Nephron progenitor cell (in vitro differentiated cells): ENCODE data around the gene CUL2.
A peak's percentile ranks its signal among the peaks of the same experiment; 100 is the strongest.

Experiments used
- DNase-seq: peaks from one replicate; pipeline ENCODE4 v3.0.0; 2021
- H3K27ac Mint-ChIP-seq: 2 replicates; pipeline ENCODE4 v1.8.0; 2021; ENCODE audit warnings: mild to moderate bottlenecking, moderate library complexity, mixed read lengths
- H3K27me3 Mint-ChIP-seq: 2 replicates; pipeline ENCODE4 v1.8.0; 2021; ENCODE audit warnings: mild to moderate bottlenecking, low read depth, mixed read lengths; ENCODE audit not compliant: poor library complexity
- H3K36me3 Mint-ChIP-seq: 2 replicates; pipeline ENCODE4 v1.8.0; 2021; ENCODE audit warnings: low read depth, mixed read lengths
- H3K4me1 Mint-ChIP-seq: 2 replicates; pipeline ENCODE4 v1.8.0; 2021; ENCODE audit warnings: mixed read lengths
- H3K4me3 Mint-ChIP-seq: 2 replicates; pipeline ENCODE4 v1.8.0; 2021; ENCODE audit warnings: mild to moderate bottlenecking, moderate library complexity, mixed read lengths
- H3K9me3 Mint-ChIP-seq: 2 replicates; pipeline ENCODE4 v1.8.0; 2021; ENCODE audit warnings: mild to moderate bottlenecking, moderate library complexity, mixed read lengths
- CTCF ChIP-seq: fragments of 200-600 bp; sonication (generic); IDR thresholded peaks from 2 replicates; pipeline ENCODE4 v1.5.0; 2021; ENCODE audit warnings: antibody characterized with exemption

CUL2 gene

GRCh38 chr10:35129185-35129674 lies 39.1 kb upstream of the CUL2 start:
- no peaks in the 10 kb centered on the region for H3K9me3 Mint-ChIP-seq
- peaks cover 18% of the 10 kb centered on the region for H3K4me1 Mint-ChIP-seq
- peak overlapping the region; percentile 90 for H3K4me3 Mint-ChIP-seq
- TF ChIP-seq CTCF, result no peak
- H3K27me3 Mint-ChIP-seq, result peaks cover 8% of the 10 kb centered on the region
- no peak overlapping the region for H3K27ac Mint-ChIP-seq
- no peak for DNase-seq
- H3K36me3 Mint-ChIP-seq, result peaks cover 14% of the 10 kb centered on the region

GRCh38 chr10:35127289-35127891 lies 37.2 kb upstream of the CUL2 start:
- no peak for TF ChIP-seq CTCF
- peaks cover 18% of the 10 kb centered on the region for H3K4me1 Mint-ChIP-seq
- H3K36me3 Mint-ChIP-seq, result peaks cover 14% of the 10 kb centered on the region
- H3K27ac Mint-ChIP-seq, result peak overlapping the region; percentile 99
- peaks cover 11% of the 10 kb centered on the region for H3K27me3 Mint-ChIP-seq
- H3K4me3 Mint-ChIP-seq, result peak overlapping the region; percentile 90
- DNase-seq, result peak; percentile 55
- H3K9me3 Mint-ChIP-seq, result no peaks in the 10 kb centered on the region

GRCh38 chr10:35126530-35127288 lies 36.6 kb upstream of the CUL2 start, which contains the start of gene CREM:
Gene CREM (plus strand): TSS chr10:35126846. CDS start chr10:35137836, 10,990 bp downstream.
- DNase-seq, result peak; percentile 100
- peak; percentile 83 for TF ChIP-seq CTCF
- peaks cover 14% of the 10 kb centered on the region for H3K36me3 Mint-ChIP-seq
- peak within 1 kb of the TSS; percentile 90 for H3K4me3 Mint-ChIP-seq
- H3K27ac Mint-ChIP-seq, result peak within 1 kb of the TSS; percentile 99
- peaks cover 11% of the 10 kb centered on the region for H3K27me3 Mint-ChIP-seq
- no peaks in the 10 kb centered on the region for H3K9me3 Mint-ChIP-seq
- H3K4me1 Mint-ChIP-seq, result peaks cover 18% of the 10 kb centered on the region

GRCh38 chr10:35126062-35126529 lies 36.0 kb upstream of the CUL2 start:
- H3K27me3 Mint-ChIP-seq, result peaks cover 11% of the 10 kb centered on the region
- H3K4me1 Mint-ChIP-seq, result peaks cover 18% of the 10 kb centered on the region
- H3K36me3 Mint-ChIP-seq, result peaks cover 14% of the 10 kb centered on the region
- no peaks in the 10 kb centered on the region for H3K9me3 Mint-ChIP-seq
- no peak for TF ChIP-seq CTCF
- no peak for DNase-seq
- peak overlapping the region; percentile 90 for H3K4me3 Mint-ChIP-seq
- peak overlapping the region; percentile 74 for H3K27ac Mint-ChIP-seq

- H3K27me3 Mint-ChIP-seq, result peaks cover 11% of the 10 kb centered on the region
- no peak overlapping the region for H3K27ac Mint-ChIP-seq
- H3K36me3 Mint-ChIP-seq, result peaks cover 13% of the 10 kb centered on the region
- TF ChIP-seq CTCF, result no peak
- H3K4me1 Mint-ChIP-seq, result peaks cover 18% of the 10 kb centered on the region
- DNase-seq, result no peak
- H3K4me3 Mint-ChIP-seq, result no peak overlapping the region
- H3K9me3 Mint-ChIP-seq, result no peaks in the 10 kb centered on the region
Measured at GRCh38 chr10:35124540-35124939, 34.4 kb upstream of the CUL2 start.
